ENCODE results near the gene FRS3.
"Not testable (repeated sequence)": the region's sequence is repeated elsewhere in the genome, so short reads cannot be mapped to it uniquely, and the experiment has no call there.

Gene FRS3

GRCh38 chr6:41768545-41769308 is 11.0 kb downstream of the FRS3 start:
- DNase-seq (ENCODE audit: low read depth in 2 of 2), result no peak

- no peak for DNase-seq (ENCODE audit: low read depth in 2 of 2)
Observed at GRCh38 chr6:41767112-41767833, 12.4 kb downstream of the FRS3 start.

GRCh38 chr6:41766043-41766664 is 13.5 kb downstream of the FRS3 start:
- not testable (repeated sequence) for DNase-seq (ENCODE audit: low read depth in 2 of 2)

GRCh38 chr6:41763470-41763869 is 16.2 kb downstream of the FRS3 start:
- no peak for DNase-seq (ENCODE audit: low read depth in 2 of 2)

- no peak for DNase-seq (ENCODE audit: low read depth in 2 of 2)
Observed at GRCh38 chr6:41759905-41760579, 19.7 kb downstream of the FRS3 start.

- no peak for DNase-seq (ENCODE audit: low read depth in 2 of 2)
Observed at GRCh38 chr6:41759106-41759904, 20.4 kb downstream of the FRS3 start.

- DNase-seq (ENCODE audit: low read depth in 2 of 2), result no peak
Observed at GRCh38 chr6:41758641-41759035, 21.1 kb downstream of the FRS3 start.

GRCh38 chr6:41757931-41758640 is 21.6 kb downstream of the FRS3 start:
- no peak for DNase-seq (ENCODE audit: low read depth in 2 of 2)

GRCh38 chr6:41757271-41757670 is 22.4 kb downstream of the FRS3 start:
- no peak for DNase-seq (ENCODE audit: low read depth in 2 of 2)

- DNase-seq (ENCODE audit: low read depth in 2 of 2), result no peak
Observed at GRCh38 chr6:41756354-41756753, 23.3 kb downstream of the FRS3 start.

GRCh38 chr6:41755895-41756294 is 23.8 kb downstream of the FRS3 start:
- no peak for DNase-seq (ENCODE audit: low read depth in 2 of 2)

- DNase-seq (ENCODE audit: low read depth in 2 of 2), result no peak
Observed at GRCh38 chr6:41750374-41750773, 29.3 kb downstream of the FRS3 start.

- no peak for DNase-seq (ENCODE audit: low read depth in 2 of 2)
Observed at GRCh38 chr6:41748542-41748941, 31.2 kb downstream of the FRS3 start.

- no peak for DNase-seq (ENCODE audit: low read depth in 2 of 2)
Observed at GRCh38 chr6:41748102-41748477, 31.6 kb downstream of the FRS3 start.

GRCh38 chr6:41747256-41748101 is 32.2 kb downstream of the FRS3 start, which contains the start of gene PGC:
Gene PGC (minus strand): TSS chr6:41747397. CDS start chr6:41747334, 63 bp downstream.
- no peak for DNase-seq (ENCODE audit: low read depth in 2 of 2)

- no peak for DNase-seq (ENCODE audit: low read depth in 2 of 2)
Observed at GRCh38 chr6:41746107-41746506, 33.6 kb downstream of the FRS3 start.

- no peak for DNase-seq (ENCODE audit: low read depth in 2 of 2)
Observed at GRCh38 chr6:41744236-41744787, 35.4 kb downstream of the FRS3 start.

GRCh38 chr6:41743406-41744235 is 36.1 kb downstream of the FRS3 start:
- DNase-seq (ENCODE audit: low read depth in 2 of 2), result no peak
